K562 (cell line): ENCODE measurements around the gene MTHFSD. TPM values are rescaled to one million over a fixed set of nuclear protein-coding genes. Genes with fewer than 3 reads are reported as not detected.

ENCODE experiments used
- ATAC-seq: fragments of 200-7000 bp; cut with Tn5 transposase; 3 replicates; pipeline ENCODE4 v1.9.1; 2020; ENCODE audit warnings: moderate library complexity
- BruUV-seq: library from RNA; stranded (reverse); fragments of 400-500 nt; replicated peaks from 2 replicates; lab custom pipeline; 2021; lab: Mats Ljungman, UMichigan
- CTCF ChIA-PET: fragments of 300-600 bp; formaldehyde crosslinking; extraction: SDS; loops from one replicate; lab custom pipeline; 2021; ENCODE audit warnings: low intra/inter-chr PET ratio; lab: Yijun Ruan, JAX
- POLR2A ChIA-PET: fragments of 300-600, 350-650 bp; sonication (Branson Sonifier 250); formaldehyde crosslinking; extraction: SDS; loops from one replicate; lab custom pipeline; 2021; ENCODE audit warnings: antibody characterized with exemption, inconsistent platforms; lab: Yijun Ruan, JAX
- DNase-seq, 4 experiments: peaks; one replicate each; pipeline versions ENCODE4 v3.0.0 to v3.0.0-alpha.2; 2011 to 2018; ENCODE audit warnings: low spot score in 3 of 4, mixed read lengths in 3 of 4; ENCODE audit errors: extremely low read depth in 1 of 4
- FAIRE-seq: peaks from 2 replicates; lab custom pipeline; 2011; peaks lifted over from hg19 to GRCh38; lab: Jason Lieb, UNC
- H2AFZ ChIP-seq: 2 replicates; pipeline ENCODE4 v1.6.0; 2011; ENCODE audit warnings: low read depth, low read length, control low read depth, inconsistent platforms
- H3K27ac ChIP-seq: fragments of 200-600 bp; 3 replicates; pipeline ENCODE4 v1.8.0; 2011; ENCODE audit warnings: low read depth, mild to moderate bottlenecking, control low read depth, inconsistent platforms, low read length, moderate library complexity, mixed read lengths; ENCODE audit errors: extremely low read depth
- H3K27me3 ChIP-seq, 2 experiments: fragments of 300-600 bp in 1 of 2; 2 replicates in 1 of 2; 3 replicates in 1 of 2; pipeline versions ENCODE4 v1.6.0 to v1.8.0; 2011; ENCODE audit warnings: inconsistent platforms in 2 of 2, low read length in 2 of 2, mild to moderate bottlenecking in 1 of 2, mixed read lengths in 1 of 2, moderate library complexity in 1 of 2; ENCODE audit not compliant: control insufficient read depth in 2 of 2, insufficient read depth in 2 of 2
- H3K36me3 ChIP-seq: fragments of 300-600 bp; 3 replicates; pipeline ENCODE4 v1.8.0; 2011; ENCODE audit warnings: mild to moderate bottlenecking, low read length, inconsistent platforms; ENCODE audit not compliant: control insufficient read depth, insufficient read depth
- H3K4me1 ChIP-seq, 2 experiments: fragments of 200-600 bp in 1 of 2; replicated peaks in 1 of 2; 2 replicates in 1 of 2; 3 replicates in 1 of 2; pipeline versions ENCODE4 v1.5.1 to v1.8.0; 2011; ENCODE audit warnings: inconsistent platforms in 2 of 2, low read length in 2 of 2, mild to moderate bottlenecking in 1 of 2, mixed read lengths in 1 of 2, moderate library complexity in 1 of 2; ENCODE audit not compliant: control insufficient read depth in 2 of 2, insufficient read depth in 2 of 2
- H3K4me2 ChIP-seq: 2 replicates; pipeline ENCODE4 v1.6.1; 2011; ENCODE audit warnings: low read length, control low read depth, inconsistent platforms, mixed read lengths; ENCODE audit not compliant: insufficient read depth
- H3K4me3 ChIP-seq: fragments of 200-600 bp; sonication (generic), shearing (Covaris generic); 2 replicates; pipeline ENCODE4 v1.5.1; 2016; ENCODE audit warnings: control low read depth, inconsistent platforms
- H3K79me2 ChIP-seq: fragments of 200-600 bp; 3 replicates; pipeline ENCODE4 v1.8.0; 2011; ENCODE audit warnings: low read length, inconsistent platforms; ENCODE audit not compliant: control insufficient read depth, insufficient read depth
- H3K9ac ChIP-seq, 2 experiments: 2 replicates each; pipeline versions ENCODE4 v1.6.0 to v1.6.1; 2011; ENCODE audit warnings: low read depth in 2 of 2, low read length in 2 of 2, control low read depth in 1 of 2, inconsistent platforms in 1 of 2, mild to moderate bottlenecking in 1 of 2, mixed read lengths in 1 of 2; ENCODE audit not compliant: insufficient read depth in 1 of 2
- H3K9me1 ChIP-seq: one replicate; pipeline ENCODE4 v1.6.0; 2011; ENCODE audit warnings: inconsistent platforms, mild to moderate bottlenecking, low read length, moderate library complexity; ENCODE audit not compliant: control insufficient read depth, insufficient read depth
- H3K9me3 ChIP-seq: replicated peaks from 2 replicates; pipeline ENCODE4 v1.5.1; 2011; ENCODE audit warnings: low read depth, low read length, inconsistent platforms; ENCODE audit not compliant: control insufficient read depth, insufficient read depth
- H4K20me1 ChIP-seq: replicated peaks from 2 replicates; pipeline ENCODE4 v1.6.1; 2011; ENCODE audit warnings: low read length, inconsistent platforms, mixed read lengths; ENCODE audit not compliant: control insufficient read depth, insufficient read depth
- ATF4 ChIP-seq: fragments of 450-650 bp; formaldehyde crosslinking; IDR thresholded peaks from 2 replicates; pipeline ENCODE4 v1.4.0; 2022; ENCODE audit warnings: mild to moderate bottlenecking, moderate library complexity
- CXXC5 ChIP-seq: fragments of 250-450 bp; sonication (Bioruptor Pico); IDR thresholded peaks from 2 replicates; pipeline ENCODE4 v1.8.0; 2022; ENCODE audit warnings: inconsistent platforms, mild to moderate bottlenecking, moderate library complexity
- FIP1L1 ChIP-seq: fragments of 200-400 bp; formaldehyde crosslinking; IDR thresholded peaks from 2 replicates; pipeline ENCODE4 v1.6.1; 2018; ENCODE audit warnings: mild to moderate bottlenecking, low read depth, low read length; ENCODE audit not compliant: poor library complexity, severe bottlenecking
- JUNB ChIP-seq: fragments of 450-650 bp; formaldehyde crosslinking; conservative IDR thresholded peaks from 2 replicates; pipeline ENCODE4 v1.4.0; 2020; ENCODE audit warnings: mild to moderate bottlenecking
- MCM5 ChIP-seq: fragments of 450-650 bp; IDR thresholded peaks from 2 replicates; pipeline ENCODE4 v1.6.1; 2016; ENCODE audit warnings: low read depth
- MEF2D ChIP-seq: conservative IDR thresholded peaks from 2 replicates; pipeline ENCODE4 v1.6.1; 2016; ENCODE audit warnings: low read depth, missing genetic modification characterization, missing compliant biosample characterization
- NFRKB ChIP-seq: fragments of 450-650 bp; IDR thresholded peaks from 2 replicates; pipeline ENCODE4 v1.6.1; 2016; ENCODE audit warnings: low read depth
- NR4A1 ChIP-seq, 2 experiments: fragments of 250-450 bp in 1 of 2; fragments of 450-650 bp in 1 of 2; sonication (Bioruptor Pico) in 1 of 2; IDR thresholded peaks; 2 replicates each; pipeline versions ENCODE4 v1.4.0 to v1.6.1; 2016 to 2020; ENCODE audit warnings: mild to moderate bottlenecking in 2 of 2, missing compliant biosample characterization in 1 of 2, missing genetic modification characterization in 1 of 2, moderate library complexity in 1 of 2
- PTRF ChIP-seq: fragments of 450-650 bp; IDR thresholded peaks from 2 replicates; pipeline ENCODE4 v1.6.1; 2016; ENCODE audit warnings: mild to moderate bottlenecking, missing genetic modification characterization, missing compliant biosample characterization
- RCOR1 ChIP-seq, 2 experiments: IDR thresholded peaks; 2 replicates each; pipeline ENCODE4 v1.6.1; 2012; ENCODE audit warnings: low read depth in 2 of 2, low read length in 2 of 2, borderline replicate concordance in 1 of 2, improper control_type of control experiment in 1 of 2
- TGIF2 ChIP-seq: sonication (generic); formaldehyde crosslinking; IDR thresholded peaks from 2 replicates; pipeline ENCODE4 v1.8.1; 2022; ENCODE audit warnings: mild to moderate bottlenecking, missing genetic modification reagents, moderate library complexity
- ZBTB26 ChIP-seq: fragments of 450-650 bp; formaldehyde crosslinking; IDR thresholded peaks from 2 replicates; pipeline ENCODE4 v1.4.0; 2022; ENCODE audit warnings: missing genetic modification characterization
- ZNF655 ChIP-seq: fragments of 250-450 bp; sonication (Bioruptor Pico); IDR thresholded peaks from 2 replicates; pipeline ENCODE4 v1.5.0; 2021
- ZNF77 ChIP-seq: fragments of 250-450 bp; sonication (Bioruptor Pico); IDR thresholded peaks from 2 replicates; pipeline ENCODE4 v1.5.0; 2020
- ZNF79 ChIP-seq: fragments of 250-450 bp; sonication (Bioruptor Pico); IDR thresholded peaks from 2 replicates; pipeline ENCODE4 v1.4.0; 2020; ENCODE audit warnings: low read depth, mild to moderate bottlenecking, moderate library complexity
- WGBS: fragments of 100-300 bp; shearing (Covaris generic); methylation state at CpG from one replicate; pipeline ENCODE4 v1.1.6; 2016; ENCODE audit warnings: low coverage, mixed read lengths; ENCODE audit not compliant: insufficient coverage; ENCODE audit errors: missing lambda C conversion rate; 5-methylcytosine and 5-hydroxymethylcytosine counted together
- in situ Hi-C: fragments of 300-500 bp; cut with MboI; formaldehyde crosslinking; loops from 4 replicates; pipeline ENCODE4 v1.15.0; 2018; ENCODE audit warnings: inconsistent platforms, mixed read lengths
- intact Hi-C: fragments of 100-400 bp; cut with micrococcal nuclease; formaldehyde crosslinking; loops from 2 replicates; pipeline ENCODE4 v1.14.2; 2022
- polyA plus RNA-seq, 8 experiments: library from polyadenylated mRNA; depleted of rRNA in 4 of 8; stranded (reverse) in 5 of 8; unstranded in 3 of 8; fragments of >200 nt; fragmentation: Nextera tagmentation in 2 of 8; fragmentation: Illumina TruSeq in 1 of 8; extraction: Ambion mirVana in 2 of 8; extraction: Trizol in 1 of 8; gene quantifications; 2 replicates each; pipeline versions ENCODE4 v1.2.1 to v1.2.3, GENCODE V29; 2011 to 2014; ENCODE audit warnings: inconsistent platforms in 1 of 8, missing spikeins in 1 of 8
- total RNA-seq, 7 experiments: library from RNA; depleted of rRNA in 6 of 7; stranded (reverse); fragments of >200 nt in 6 of 7; fragmentation: Illumina TruSeq in 2 of 7; extraction: Trizol in 2 of 7; gene quantifications; 2 replicates each; pipeline versions ENCODE4 v1.2.1 to v1.2.3, GENCODE V29; 2011 to 2021; ENCODE audit warnings: low replicate concordance in 1 of 7

MTHFSD gene
- total and polyA plus RNA-seq, 9 of the 15 experiments (the other 6 are each of a cell fraction or from before 2014, with no cell fraction given) = 3.2 to 20.2 (median 12.0) TPM

- H3K27ac ChIP-seq = no peak overlapping the region
- ATAC-seq (no peak), DNase-seq (no peak), FAIRE-seq (no peak)
- no peaks in the 10 kb centered on the region; a peak in 1 of 5 replicates for H3K4me1 ChIP-seq
- BruUV-seq = no TSS peak
- H3K9ac ChIP-seq = no peak overlapping the region
- no peaks in the 10 kb centered on the region for H3K9me1 ChIP-seq
- ChIA-PET CTCF (no interaction called here), POLR2A (interaction anchor here (0.6 kb wide), 1 partner anchor 8 kb away, joined by 3 read pairs; no protein-coding TSS in a partner anchor)
- 3% methylated on average over 4 of the region's 6 CpGs for WGBS
- 0 out of 2 replicates have a peak, but pooled peaks cover 4% of the 10 kb centered on the region for H4K20me1 ChIP-seq
- no peaks in the 10 kb centered on the region for H3K9me3 ChIP-seq
- H3K27me3 ChIP-seq = peaks cover 22 to 29% of the 10 kb centered on the region in 2 experiments
- intact Hi-C loops = no loop called here
- H3K79me2 ChIP-seq = no peaks in the 10 kb centered on the region
- no peak overlapping the region for H2AFZ ChIP-seq
- in situ Hi-C loops = no loop called here
- H3K4me2 ChIP-seq = no peak overlapping the region
- no peaks in the 10 kb centered on the region for H3K36me3 ChIP-seq
- TF ChIP-seq MEF2D (tag) (no peak), ZNF77 (CRISPR knock-in tag) (no peak), JUNB (CRISPR knock-in tag) (no peak), CXXC5 (CRISPR knock-in tag) (no peak), RCOR1 (IDR thresholded peaks at IDR 0.05; ENCODE audit: borderline replicate concordance in 1 of 2, low read depth in 2 of 2, low read length in 2 of 2) (no peak), MCM5 (no peak), NFRKB (no peak), ZBTB26 (no peak), ATF4 (CRISPR knock-in tag) (no peak), ZNF655 (no peak), NR4A1 (CRISPR knock-in tag; IDR thresholded peaks at IDR 0.05) (no peak), NR4A1 (tag; IDR thresholded peaks at IDR 0.05) (no peak), TGIF2 (CRISPR knock-in tag) (no peak), ZNF79 (no peak), PTRF (tag) (no peak), FIP1L1 (no peak)
- H3K4me3 ChIP-seq = no peak overlapping the region
Measured at GRCh38 chr16:86584071-86584685, 29.1 kb upstream of the MTHFSD start.
